Measurements from ENCODE around the gene PER1.

DNA sequence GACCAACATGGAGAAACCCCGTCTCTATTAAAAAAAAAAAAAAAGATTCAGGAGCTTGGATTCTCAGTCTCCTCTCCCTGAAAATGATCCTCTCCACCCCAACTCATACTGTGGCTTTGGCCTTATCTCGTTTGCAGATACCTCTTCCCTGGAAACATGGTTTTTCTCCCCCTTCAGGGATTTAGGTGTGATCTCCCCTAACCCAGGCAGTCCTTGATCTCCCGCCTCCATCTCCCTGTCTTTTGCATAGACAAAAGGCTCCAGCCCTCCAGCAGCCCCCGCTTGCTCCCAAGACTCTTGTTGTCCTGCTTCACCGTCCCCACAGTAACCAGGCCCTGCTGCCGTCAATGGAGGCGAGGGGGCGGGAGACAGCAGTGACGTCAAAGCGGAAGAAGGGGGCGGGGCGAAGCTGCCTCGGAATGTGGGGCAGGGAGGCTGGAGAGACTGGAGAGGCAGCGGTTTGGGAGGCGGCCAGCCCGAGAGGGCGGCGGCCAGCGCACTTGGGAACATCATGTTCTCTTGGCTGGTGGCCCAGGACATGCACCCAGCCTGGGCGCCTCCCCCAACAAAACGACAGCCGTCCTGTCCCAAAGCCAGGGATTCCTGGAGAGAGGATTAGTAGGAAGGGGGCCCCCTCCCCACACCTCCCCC is 1.9 kb upstream of the PER1 start:
- TF ChIP-seq EZH2 (IDR thresholded peaks at IDR 0.05; ENCODE audit: insufficient read depth, poor library complexity, severe bottlenecking) (no peak), EZH2phosphoT487 (IDR thresholded peaks at IDR 0.05; ENCODE audit: insufficient read depth, low read depth) (no peak)
